DND-41 (cell line): ENCODE data around the gene C10orf105.

Experiments used
- ATAC-seq: fragments of 200-7000 bp; cut with Tn5 transposase; 3 replicates; pipeline ENCODE4 v1.9.1; 2021; ENCODE audit warnings: low read depth; ENCODE audit not compliant: insufficient read depth
- DNase-seq: peaks from one replicate; pipeline ENCODE4 v3.0.0-alpha.2; 2020
- H2AFZ ChIP-seq: 2 replicates; pipeline ENCODE4 v1.6.0; 2012; ENCODE audit warnings: low read depth, low read length
- H3K27ac ChIP-seq: 2 replicates; pipeline ENCODE4 v1.5.1; 2012; ENCODE audit warnings: low read length, inconsistent platforms
- H3K27me3 ChIP-seq: fragments of 200-600 bp; sonication (generic); 2 replicates; pipeline ENCODE4 v1.6.0; 2012; ENCODE audit warnings: low read length, mild to moderate bottlenecking, inconsistent platforms; ENCODE audit not compliant: insufficient read depth, poor library complexity
- H3K36me3 ChIP-seq: 2 replicates; pipeline ENCODE4 v1.5.1; 2012; ENCODE audit warnings: low read length, inconsistent platforms; ENCODE audit not compliant: insufficient read depth
- H3K4me1 ChIP-seq: 2 replicates; pipeline ENCODE4 v1.5.1; 2012; ENCODE audit warnings: mild to moderate bottlenecking, low read length; ENCODE audit not compliant: insufficient read depth
- H3K4me2 ChIP-seq: 2 replicates; pipeline ENCODE4 v1.6.0; 2012; ENCODE audit warnings: mild to moderate bottlenecking, moderate library complexity, low read length, inconsistent platforms; ENCODE audit not compliant: insufficient read depth
- H3K4me3 ChIP-seq, 2 experiments: fragments of 200-600 bp in 1 of 2; shearing (Covaris generic) in 1 of 2; 2 replicates each; pipeline ENCODE4 v1.5.1; 2012 to 2016; ENCODE audit warnings: inconsistent platforms in 2 of 2, low read length in 2 of 2, mild to moderate bottlenecking in 2 of 2, low read depth in 1 of 2, moderate library complexity in 1 of 2
- H3K79me2 ChIP-seq: 2 replicates; pipeline ENCODE4 v1.6.0; 2012; ENCODE audit warnings: low read length, inconsistent platforms; ENCODE audit not compliant: insufficient read depth
- H3K9ac ChIP-seq: 2 replicates; pipeline ENCODE4 v1.6.0; 2012; ENCODE audit warnings: low read depth, mild to moderate bottlenecking, inconsistent platforms, low read length, moderate library complexity
- H3K9me3 ChIP-seq: 2 replicates; pipeline ENCODE4 v1.5.1; 2012; ENCODE audit warnings: low read length, moderate library complexity, mild to moderate bottlenecking, inconsistent platforms; ENCODE audit not compliant: insufficient read depth, severe bottlenecking
- H4K20me1 ChIP-seq: 2 replicates; pipeline ENCODE4 v1.6.0; 2012; ENCODE audit warnings: low read length; ENCODE audit not compliant: insufficient read depth
- CTCF ChIP-seq: IDR thresholded peaks from 2 replicates; pipeline ENCODE4 v1.5.1; 2012; ENCODE audit warnings: borderline replicate concordance, low read length, moderate library complexity, mild to moderate bottlenecking; ENCODE audit not compliant: poor library complexity, severe bottlenecking; ENCODE audit errors: extremely low read depth
- EZH2 ChIP-seq: IDR thresholded peaks from 3 replicates; pipeline ENCODE4 v1.6.1; 2012; ENCODE audit warnings: borderline replicate concordance, low read depth, mild to moderate bottlenecking, moderate library complexity, low read length, inconsistent platforms; ENCODE audit not compliant: severe bottlenecking

C10orf105 gene

GRCh38 chr10:71754562-71754961, 35.0 kb upstream of the C10orf105 start:
- H3K27ac ChIP-seq, result 0 out of 2 replicates have a peak overlapping the region, but pooled peaks have one; percentile 16
- no peak for ATAC-seq
- no peak overlapping the region for H3K4me3 ChIP-seq
- H3K79me2 ChIP-seq, result no peaks in the 10 kb centered on the region
- H3K27me3 ChIP-seq, result no peaks in the 10 kb centered on the region
- no peak for DNase-seq
- H3K9ac ChIP-seq, result no peak overlapping the region
- peaks cover 59% of the 10 kb centered on the region for H3K4me1 ChIP-seq
- H2AFZ ChIP-seq, result no peak overlapping the region
- TF ChIP-seq CTCF (no peak), EZH2 (no peak)
- H3K4me2 ChIP-seq, result no peak overlapping the region
- H3K36me3 ChIP-seq, result peaks cover 8% of the 10 kb centered on the region; the same call in 1 of the 2 replicates
- no peaks in the 10 kb centered on the region for H4K20me1 ChIP-seq
- H3K9me3 ChIP-seq, result no peaks in the 10 kb centered on the region

- Histone ChIP-seq H4K20me1 (no peaks in the 10 kb centered on the region), H3K27ac (peak overlapping the region; percentile 15; the same call in 1 of the 2 replicates), H3K4me2 (no peak overlapping the region), H3K4me3 (no peak overlapping the region), H3K4me1 (peaks cover 64% of the 10 kb centered on the region), H2AFZ (no peak overlapping the region), H3K79me2 (no peaks in the 10 kb centered on the region), H3K36me3 (peaks cover 8% of the 10 kb centered on the region; the same call in 1 of the 2 replicates), H3K9me3 (no peaks in the 10 kb centered on the region), H3K9ac (no peak overlapping the region), H3K27me3 (no peaks in the 10 kb centered on the region)
- DNase-seq (no peak), ATAC-seq (no peak)
- TF ChIP-seq CTCF, result no peak
- TF ChIP-seq EZH2, result no peak
Observed at GRCh38 chr10:71753960-71754505, 34.5 kb upstream of the C10orf105 start.

GRCh38 chr10:71753091-71753959, 33.7 kb upstream of the C10orf105 start:
- Histone ChIP-seq H3K27ac (peak overlapping the region; percentile 32), H4K20me1 (no peaks in the 10 kb centered on the region), H3K4me3 (no peak overlapping the region), H3K4me2 (no peak overlapping the region), H2AFZ (no peak overlapping the region), H3K9ac (no peak overlapping the region), H3K4me1 (peaks cover 65% of the 10 kb centered on the region), H3K9me3 (no peaks in the 10 kb centered on the region), H3K79me2 (no peaks in the 10 kb centered on the region), H3K27me3 (no peaks in the 10 kb centered on the region), H3K36me3 (peaks cover 8% of the 10 kb centered on the region; the same call in 1 of the 2 replicates)
- DNase-seq (no peak), ATAC-seq (no peak)
- TF ChIP-seq EZH2, result no peak
- no peak for TF ChIP-seq CTCF
